H9 (cell line): ENCODE measurements around the gene PATE1. TPM values are rescaled to one million over a fixed set of nuclear protein-coding genes. Genes with fewer than 3 reads are reported as not detected.

Experiments
- DNase-seq: peaks from one replicate; pipeline ENCODE4 v3.0.0-alpha.2; 2017
- H2AFZ ChIP-seq: one replicate; pipeline ENCODE4 v1.6.1; 2013; ENCODE audit warnings: mild to moderate bottlenecking, low read length, control low read depth, moderate library complexity
- H2AK5ac ChIP-seq: 2 replicates; pipeline ENCODE4 v1.6.1; 2013; ENCODE audit warnings: low read length, control low read depth, mixed read lengths; ENCODE audit not compliant: insufficient read length
- H2BK120ac ChIP-seq: one replicate; pipeline ENCODE4 v1.6.1; 2013; ENCODE audit warnings: low read depth, mild to moderate bottlenecking, low read length, control low read depth, inconsistent platforms; ENCODE audit not compliant: poor library complexity, severe bottlenecking
- H2BK12ac ChIP-seq: 2 replicates; pipeline ENCODE4 v1.6.1; 2013; ENCODE audit warnings: low read length, control low read depth, mixed read lengths, low read depth; ENCODE audit not compliant: insufficient read length
- H2BK15ac ChIP-seq: 2 replicates; pipeline ENCODE4 v1.6.1; 2013; ENCODE audit warnings: low read depth, low read length, control low read depth
- H2BK20ac ChIP-seq: one replicate; pipeline ENCODE4 v1.6.1; 2013; ENCODE audit warnings: low read depth, mild to moderate bottlenecking, low read length, control low read depth, inconsistent platforms; ENCODE audit not compliant: poor library complexity, severe bottlenecking
- H2BK5ac ChIP-seq: 2 replicates; pipeline ENCODE4 v1.6.1; 2013; ENCODE audit warnings: low read length, control low read depth, mixed read lengths; ENCODE audit not compliant: insufficient read length
- H3K14ac ChIP-seq: 2 replicates; pipeline ENCODE4 v1.6.1; 2013; ENCODE audit warnings: low read length, control low read depth; ENCODE audit not compliant: insufficient read depth
- H3K18ac ChIP-seq: 2 replicates; pipeline ENCODE4 v1.6.1; 2013; ENCODE audit warnings: low read depth, mild to moderate bottlenecking, mixed read lengths, low read length, control low read depth; ENCODE audit not compliant: insufficient read length
- H3K23ac ChIP-seq: 2 replicates; pipeline ENCODE4 v1.6.1; 2013; ENCODE audit warnings: low read length, control low read depth, mixed read lengths, low read depth; ENCODE audit not compliant: insufficient read length
- H3K23me2 ChIP-seq: 2 replicates; pipeline ENCODE4 v1.6.1; 2013; ENCODE audit warnings: low read depth, mild to moderate bottlenecking, mixed read lengths, low read length, control low read depth; ENCODE audit not compliant: insufficient read length, poor library complexity, severe bottlenecking
- H3K27ac ChIP-seq: 2 replicates; pipeline ENCODE4 v1.5.1; 2013; ENCODE audit warnings: low read length, control low read depth, mixed read lengths, low read depth; ENCODE audit not compliant: insufficient read length
- H3K27me3 ChIP-seq: 2 replicates; pipeline ENCODE4 v1.6.1; 2013; ENCODE audit warnings: low read length, control low read depth, inconsistent platforms; ENCODE audit not compliant: insufficient read depth
- H3K4ac ChIP-seq: 2 replicates; pipeline ENCODE4 v1.6.1; 2013; ENCODE audit warnings: low read depth, mild to moderate bottlenecking, control low read depth, inconsistent platforms, low read length, moderate library complexity
- H3K4me1 ChIP-seq: 2 replicates; pipeline ENCODE4 v1.6.1; 2013; ENCODE audit warnings: low read length, control low read depth, inconsistent platforms; ENCODE audit not compliant: insufficient read depth
- H3K4me2 ChIP-seq: 2 replicates; pipeline ENCODE4 v1.6.1; 2013; ENCODE audit warnings: low read length, control low read depth, mixed read lengths; ENCODE audit not compliant: insufficient read length, insufficient read depth
- H3K56ac ChIP-seq: 2 replicates; pipeline ENCODE4 v1.6.1; 2013; ENCODE audit warnings: low read depth, mild to moderate bottlenecking, mixed read lengths, low read length, control low read depth; ENCODE audit not compliant: insufficient read length
- H3K79me1 ChIP-seq: 2 replicates; pipeline ENCODE4 v1.6.1; 2013; ENCODE audit warnings: low read depth, mild to moderate bottlenecking, moderate library complexity, low read length, control low read depth, inconsistent platforms; ENCODE audit not compliant: insufficient read depth, poor library complexity, severe bottlenecking
- H3K79me2 ChIP-seq: 2 replicates; pipeline ENCODE4 v1.6.1; 2013; ENCODE audit warnings: low read length, control low read depth, inconsistent platforms; ENCODE audit not compliant: insufficient read depth
- H3K9ac ChIP-seq: 2 replicates; pipeline ENCODE4 v1.6.1; 2013; ENCODE audit warnings: low read length, control low read depth, mixed read lengths; ENCODE audit not compliant: insufficient read length; ENCODE audit errors: extremely low read depth
- H3K9me3 ChIP-seq: one replicate; pipeline ENCODE4 v1.6.1; 2013; ENCODE audit warnings: low read depth, low read length, inconsistent platforms; ENCODE audit not compliant: control insufficient read depth
- H3T11ph ChIP-seq: one replicate; pipeline ENCODE4 v1.6.1; 2013; ENCODE audit warnings: mild to moderate bottlenecking, low read length, control low read depth, inconsistent platforms
- H4K20me1 ChIP-seq: one replicate; pipeline ENCODE4 v1.6.1; 2013; ENCODE audit not compliant: control insufficient read depth, insufficient read length, insufficient read depth
- H4K5ac ChIP-seq: 2 replicates; pipeline ENCODE4 v1.6.1; 2013; ENCODE audit warnings: low read depth, mild to moderate bottlenecking, mixed read lengths, low read length, control low read depth; ENCODE audit not compliant: insufficient read length
- H4K8ac ChIP-seq: replicated peaks from 2 replicates; pipeline ENCODE4 v1.6.1; 2013; ENCODE audit warnings: low read length, control low read depth, mixed read lengths, low read depth; ENCODE audit not compliant: insufficient read length
- H4K91ac ChIP-seq: 2 replicates; pipeline ENCODE4 v1.6.1; 2013; ENCODE audit warnings: low read depth, mild to moderate bottlenecking, moderate library complexity, mixed read lengths, low read length, control low read depth; ENCODE audit not compliant: insufficient read length
- H3K27ac Mint-ChIP-seq, 3 experiments: 2 replicates in 2 of 3; 3 replicates in 1 of 3; pipeline ENCODE4 v1.8.0; 2020 to 2021; ENCODE audit warnings: mixed read lengths in 3 of 3, mild to moderate bottlenecking in 1 of 3, moderate library complexity in 1 of 3
- H3K27me3 Mint-ChIP-seq: 2 replicates; pipeline ENCODE4 v1.8.0; 2021; ENCODE audit warnings: low read depth, mild to moderate bottlenecking, moderate library complexity, mixed read lengths
- H3K36me3 Mint-ChIP-seq, 3 experiments: 2 replicates in 2 of 3; 3 replicates in 1 of 3; pipeline ENCODE4 v1.8.0; 2020 to 2021; ENCODE audit warnings: low read depth in 3 of 3, mixed read lengths in 3 of 3; ENCODE audit not compliant: insufficient read depth in 1 of 3
- H3K4me1 Mint-ChIP-seq, 2 experiments: 2 replicates each; pipeline ENCODE4 v1.8.0; 2020; ENCODE audit warnings: mixed read lengths in 2 of 2
- H3K4me3 Mint-ChIP-seq, 2 experiments: 2 replicates in 1 of 2; 3 replicates in 1 of 2; pipeline ENCODE4 v1.8.0; 2020 to 2021; ENCODE audit warnings: mild to moderate bottlenecking in 2 of 2, mixed read lengths in 2 of 2, moderate library complexity in 1 of 2
- H3K9me3 Mint-ChIP-seq, 2 experiments: 2 replicates in 1 of 2; 3 replicates in 1 of 2; pipeline ENCODE4 v1.8.0; 2020; ENCODE audit warnings: mild to moderate bottlenecking in 2 of 2, mixed read lengths in 2 of 2, moderate library complexity in 1 of 2
- WGBS: extraction: QIAGEN DNeasy Blood & Tissue Kit; methylation state at CpG from one replicate; pipeline ENCODE4 v1.1.7; 2013; ENCODE audit warnings: missing lambda C conversion rate, low lambda C conversion rate, mixed read lengths; ENCODE audit not compliant: insufficient read length; ENCODE audit errors: extremely low coverage; 5-methylcytosine and 5-hydroxymethylcytosine counted together
- total RNA-seq: library from RNA; stranded (reverse); gene quantifications from 2 replicates; pipeline ENCODE4 v1.2.1, GENCODE V29; 2021
- TF ChIP-seq, protein P1 (sequence below): fragments of 200-600 bp; sonication (generic); conservative IDR thresholded peaks from 3 replicates; pipeline ENCODE4 v1.8.0; 2021; ENCODE audit warnings: antibody characterized with exemption, mild to moderate bottlenecking

Gene PATE1
- total RNA-seq, 1 experiment from 2014 or later, result not detected

DNA sequence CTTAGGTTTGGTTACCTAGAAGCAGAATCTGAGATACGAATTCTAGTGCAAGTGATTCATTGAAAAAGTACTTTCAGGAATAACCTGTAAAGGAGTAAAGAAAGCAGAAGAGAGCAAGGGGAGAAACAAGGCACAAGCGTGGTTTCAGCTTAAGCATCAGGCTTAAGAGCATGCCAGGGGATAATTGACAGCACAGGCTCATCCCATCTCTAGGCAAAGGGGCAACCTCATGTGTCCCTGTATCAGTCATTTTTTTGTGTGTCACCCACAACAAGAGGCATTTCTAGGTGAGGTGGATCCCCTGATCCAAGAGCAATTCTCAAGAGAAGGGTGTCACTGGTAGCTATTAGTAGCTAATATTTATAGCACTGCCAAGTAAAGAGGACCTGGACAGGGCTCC is 24.5 kb downstream of the PATE1 start:
- no peaks in the 10 kb centered on the region for H3K9me3 ChIP-seq
- H3K4me1 ChIP-seq, result no peaks in the 10 kb centered on the region
- H3K36me3 Mint-ChIP-seq, result no peaks in the 10 kb centered on the region
- no peak overlapping the region for H3K27ac Mint-ChIP-seq
- no peak overlapping the region for H4K8ac ChIP-seq
- peaks cover 2 to 5% of the 10 kb centered on the region in 2 experiments for H3K4me1 Mint-ChIP-seq
- no peak overlapping the region for H3K4ac ChIP-seq
- H3K79me1 ChIP-seq, result no peaks in the 10 kb centered on the region
- H3K23me2 ChIP-seq, result no peaks in the 10 kb centered on the region
- no peak for DNase-seq
- TF ChIP-seq, protein P1, sequence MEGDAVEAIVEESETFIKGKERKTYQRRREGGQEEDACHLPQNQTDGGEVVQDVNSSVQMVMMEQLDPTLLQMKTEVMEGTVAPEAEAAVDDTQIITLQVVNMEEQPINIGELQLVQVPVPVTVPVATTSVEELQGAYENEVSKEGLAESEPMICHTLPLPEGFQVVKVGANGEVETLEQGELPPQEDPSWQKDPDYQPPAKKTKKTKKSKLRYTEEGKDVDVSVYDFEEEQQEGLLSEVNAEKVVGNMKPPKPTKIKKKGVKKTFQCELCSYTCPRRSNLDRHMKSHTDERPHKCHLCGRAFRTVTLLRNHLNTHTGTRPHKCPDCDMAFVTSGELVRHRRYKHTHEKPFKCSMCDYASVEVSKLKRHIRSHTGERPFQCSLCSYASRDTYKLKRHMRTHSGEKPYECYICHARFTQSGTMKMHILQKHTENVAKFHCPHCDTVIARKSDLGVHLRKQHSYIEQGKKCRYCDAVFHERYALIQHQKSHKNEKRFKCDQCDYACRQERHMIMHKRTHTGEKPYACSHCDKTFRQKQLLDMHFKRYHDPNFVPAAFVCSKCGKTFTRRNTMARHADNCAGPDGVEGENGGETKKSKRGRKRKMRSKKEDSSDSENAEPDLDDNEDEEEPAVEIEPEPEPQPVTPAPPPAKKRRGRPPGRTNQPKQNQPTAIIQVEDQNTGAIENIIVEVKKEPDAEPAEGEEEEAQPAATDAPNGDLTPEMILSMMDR, result no peak
- no peak overlapping the region for H3K9ac ChIP-seq
- no peak overlapping the region for H2BK15ac ChIP-seq
- H4K91ac ChIP-seq, result no peak overlapping the region
- H2BK120ac ChIP-seq, result no peak overlapping the region
- no peaks in the 10 kb centered on the region for H3K79me2 ChIP-seq
- H3K23ac ChIP-seq, result no peak overlapping the region
- H3K27ac ChIP-seq, result no peak overlapping the region
- no peak overlapping the region for H3K18ac ChIP-seq
- H2BK5ac ChIP-seq, result no peak overlapping the region
- no peak overlapping the region for H2AK5ac ChIP-seq
- H3K4me2 ChIP-seq, result no peak overlapping the region
- H3K4me3 Mint-ChIP-seq, result no peak overlapping the region
- H3K27me3 ChIP-seq, result no peaks in the 10 kb centered on the region
- H4K5ac ChIP-seq, result no peak overlapping the region
- H3K9me3 Mint-ChIP-seq, result no peaks in the 10 kb centered on the region
- no peak overlapping the region for H3K14ac ChIP-seq
- no peaks in the 10 kb centered on the region for H4K20me1 ChIP-seq
- H2AFZ ChIP-seq, result no peak overlapping the region
- H3T11ph ChIP-seq, result no peak overlapping the region
- no peak overlapping the region for H2BK12ac ChIP-seq
- no CpG with 5 or more reads among the region's 2 CpGs for WGBS
- no peak overlapping the region for H3K56ac ChIP-seq
- H3K27me3 Mint-ChIP-seq, result peaks cover 11% of the 10 kb centered on the region
- H2BK20ac ChIP-seq, result no peak overlapping the region
